HG03097 (cell line): ENCODE measurements around the gene ASB4.
"Not testable (repeated sequence)": the region's sequence is repeated elsewhere in the genome, so short reads cannot be mapped to it uniquely, and the experiment has no call there.

Source experiments
- ATAC-seq: cut with Tn5 transposase; IDR thresholded peaks from one replicate; pipeline ENCODE4 v1.9.1; 2021; ENCODE audit not compliant: unreplicated experiment, low FRiP score

ASB4 gene

DNA sequence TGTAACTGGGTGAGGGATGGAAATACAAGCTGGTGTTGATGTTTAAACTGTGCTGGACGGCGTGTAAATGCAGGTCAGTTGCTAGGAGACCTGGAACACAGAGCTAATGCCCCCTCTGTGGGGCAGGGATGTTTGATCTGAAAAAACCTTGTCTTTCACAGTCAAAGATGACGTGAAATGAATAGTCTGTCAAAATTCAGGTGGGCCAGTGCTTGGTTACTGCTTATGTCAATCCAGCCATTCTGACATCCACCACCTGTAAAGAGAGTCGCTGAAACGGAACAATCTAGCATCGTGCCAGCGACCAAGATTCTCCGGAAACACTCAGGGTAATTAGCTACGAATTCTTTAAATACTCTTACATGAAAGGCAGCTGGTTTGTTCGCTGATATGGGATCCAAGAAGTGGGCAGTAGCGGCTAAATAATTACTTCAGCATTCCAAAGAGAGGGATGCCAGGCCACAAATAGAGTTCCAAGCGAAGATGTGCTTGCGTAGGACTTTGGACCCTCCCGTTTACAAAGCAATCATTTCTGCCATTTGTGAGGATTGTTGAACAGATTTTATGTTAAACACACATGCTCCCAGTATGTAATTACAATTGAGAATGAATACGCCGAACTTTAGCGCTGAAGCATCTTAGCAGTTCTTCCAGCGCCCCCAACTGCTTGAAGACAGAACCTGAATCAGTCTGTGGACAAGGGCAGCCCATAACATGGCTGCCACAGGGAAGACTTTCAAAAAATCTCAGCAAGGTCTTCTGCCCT is 7.3 kb upstream of the ASB4 start:
- ATAC-seq: no peak

DNA sequence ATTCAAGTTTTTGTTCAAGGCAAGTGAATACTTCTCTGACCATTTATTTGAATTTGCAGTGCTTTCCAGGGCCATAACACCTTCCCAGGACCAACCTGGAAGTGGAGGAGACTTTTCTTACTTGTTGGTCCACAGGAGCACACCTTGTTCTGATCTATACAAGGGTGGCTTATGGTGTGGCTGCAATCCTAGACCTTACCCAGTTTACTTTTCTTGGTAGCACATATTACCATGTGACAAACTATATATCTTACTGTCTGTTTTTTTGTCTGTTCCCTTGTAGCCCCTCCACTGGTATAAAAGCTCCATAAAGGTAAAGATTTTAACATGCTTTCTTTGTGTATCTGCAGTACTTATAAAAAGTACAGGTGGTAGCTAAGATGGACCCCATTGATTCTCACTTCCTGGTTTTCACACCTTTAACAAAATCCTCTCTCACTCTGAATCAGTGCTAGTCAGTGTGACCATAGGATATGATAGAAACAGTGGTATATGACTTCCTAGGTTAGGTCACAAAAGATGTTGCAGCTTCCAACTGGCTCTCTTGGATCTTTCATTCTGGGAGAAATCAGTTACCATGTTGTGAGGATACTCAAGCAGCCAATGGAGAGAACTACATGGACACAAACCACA is 5.6 kb upstream of the ASB4 start:
- no peak for ATAC-seq

DNA sequence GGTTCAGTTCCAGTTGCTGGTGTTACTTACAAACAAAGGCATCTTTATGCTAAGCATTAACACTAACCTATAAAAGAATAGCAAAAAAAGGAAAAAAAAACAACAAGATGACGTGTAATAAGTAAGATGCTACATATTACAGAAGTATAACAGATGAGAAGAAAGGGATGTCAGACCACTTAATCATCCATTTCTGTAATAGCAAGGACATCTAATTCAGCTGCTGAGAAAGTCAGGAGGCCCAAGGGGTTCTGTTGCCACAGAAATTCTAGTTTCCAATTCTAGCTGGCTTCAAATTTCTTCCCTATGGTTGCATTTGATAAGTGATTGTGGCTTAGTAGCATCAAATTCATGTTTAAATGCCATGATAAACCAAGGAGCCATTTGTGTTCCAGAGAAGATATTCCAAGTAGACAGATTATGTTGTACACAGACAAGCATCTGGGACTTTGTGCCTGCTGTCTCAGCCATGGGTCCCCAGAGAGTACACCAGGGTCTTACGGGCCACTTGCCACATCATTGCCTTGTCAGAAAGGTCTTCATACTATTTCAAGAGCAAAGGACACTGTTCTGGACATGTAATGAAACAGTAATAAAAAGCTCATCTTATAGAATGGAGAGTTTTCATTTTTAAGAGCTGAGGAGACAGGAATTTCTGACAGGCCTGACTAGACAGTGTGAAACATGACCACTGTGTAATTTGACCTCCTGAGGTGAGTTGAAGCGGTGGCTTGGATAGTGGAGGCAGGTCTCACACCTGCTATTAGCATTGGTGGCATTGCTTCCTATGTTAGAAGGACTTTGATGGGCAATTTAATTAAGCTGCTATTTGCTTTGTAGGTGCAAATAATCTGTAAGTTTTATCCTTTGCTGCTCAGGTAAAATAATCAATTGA is 4.2 kb upstream of the ASB4 start:
- ATAC-seq: no peak

DNA sequence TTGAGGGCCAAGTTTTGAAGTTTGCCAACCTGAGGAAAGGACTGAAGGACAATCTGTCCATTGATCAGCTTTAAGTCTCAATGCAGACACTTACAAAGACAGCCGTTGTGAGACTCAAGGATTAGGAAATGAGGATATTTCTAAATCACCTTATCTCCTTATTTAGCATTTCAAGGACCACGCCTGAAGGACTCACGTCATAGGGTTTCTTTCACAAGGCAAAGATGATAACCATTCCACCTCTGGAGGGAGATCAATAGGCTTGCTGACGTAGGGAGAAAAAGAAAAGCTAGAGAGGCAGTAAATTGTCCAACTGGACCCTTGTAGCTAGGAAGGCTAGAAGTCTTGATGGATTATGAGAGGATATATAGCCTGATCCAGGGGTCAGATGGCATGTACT is 3.3 kb upstream of the ASB4 start:
- ATAC-seq: no peak

DNA sequence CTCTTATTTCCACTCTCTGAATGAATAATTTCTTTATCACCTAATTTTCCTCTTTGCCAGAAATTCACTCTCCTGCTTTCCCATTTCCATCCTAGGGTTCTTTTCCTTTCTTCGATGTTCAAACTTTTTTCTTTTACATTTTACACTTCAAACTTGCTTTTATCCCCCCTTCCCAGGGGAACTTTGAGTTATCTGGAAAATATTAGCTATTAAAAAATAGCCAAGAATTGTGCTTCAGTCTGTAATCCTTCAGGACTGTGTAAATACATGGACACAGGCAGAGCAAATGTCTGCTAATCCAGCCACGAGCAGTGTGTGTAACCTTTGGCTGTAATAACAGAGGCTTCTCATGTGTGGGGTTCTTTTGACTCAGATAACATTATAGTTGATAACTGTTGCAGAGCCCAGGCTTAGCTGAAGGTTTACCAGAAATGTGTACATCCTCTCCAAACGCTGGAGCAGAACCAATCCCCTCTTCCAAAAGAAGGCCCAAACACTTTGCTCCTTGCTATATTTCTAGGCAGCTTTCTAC is 4.6 kb downstream of the ASB4 start:
- ATAC-seq: no peak

DNA sequence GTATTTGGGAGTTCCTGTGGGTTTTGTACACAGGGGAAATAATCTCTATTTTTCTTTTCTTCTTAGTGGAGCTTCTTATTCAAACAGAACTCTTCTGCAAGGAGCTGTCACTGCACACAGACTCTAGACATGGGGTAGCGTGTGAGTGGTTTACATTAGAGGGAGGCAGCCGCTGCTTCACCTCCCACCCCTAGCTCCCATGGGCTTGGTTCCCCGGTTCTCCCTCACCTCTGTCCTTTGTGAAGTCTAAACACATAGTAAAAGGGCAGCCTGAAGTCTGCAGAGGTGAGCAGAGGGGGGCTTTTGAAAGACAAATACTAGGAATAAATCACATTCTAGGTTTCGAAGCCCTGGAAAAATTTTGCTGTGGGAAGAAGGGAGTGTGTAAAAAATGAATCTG is 5.5 kb downstream of the ASB4 start:
- no peak for ATAC-seq

DNA sequence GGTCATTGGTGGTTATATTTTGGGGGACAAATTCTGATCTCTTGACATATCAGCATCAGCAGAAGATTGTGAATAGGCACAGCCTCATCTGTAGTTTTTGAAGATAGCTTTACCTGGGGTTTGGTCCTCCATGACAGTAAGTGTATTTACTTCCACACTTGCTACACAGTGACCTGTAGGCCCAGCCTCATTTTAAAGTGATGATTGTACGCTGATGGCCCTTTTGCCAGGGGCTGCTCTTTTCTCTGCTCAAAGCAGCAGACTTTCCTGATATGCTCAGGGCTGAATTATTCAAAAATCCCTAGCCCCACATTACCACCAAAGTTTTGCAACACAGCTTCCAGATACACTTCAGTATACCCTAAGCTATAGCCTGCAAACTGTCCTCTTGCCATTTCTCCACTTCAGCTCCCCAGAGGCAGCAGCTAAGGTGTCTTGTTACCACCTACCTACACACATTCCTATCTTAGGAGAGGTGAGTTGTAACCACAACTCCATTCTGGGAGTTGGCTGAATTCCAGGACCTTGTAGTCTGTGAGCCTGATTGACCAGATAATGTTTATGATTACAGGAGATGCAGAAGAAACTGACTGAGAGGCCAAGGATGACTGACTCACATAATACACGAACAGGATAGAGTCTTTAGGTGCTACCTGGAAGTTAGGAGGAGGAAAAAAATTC is 6.0 kb downstream of the ASB4 start:
- ATAC-seq: no peak

DNA sequence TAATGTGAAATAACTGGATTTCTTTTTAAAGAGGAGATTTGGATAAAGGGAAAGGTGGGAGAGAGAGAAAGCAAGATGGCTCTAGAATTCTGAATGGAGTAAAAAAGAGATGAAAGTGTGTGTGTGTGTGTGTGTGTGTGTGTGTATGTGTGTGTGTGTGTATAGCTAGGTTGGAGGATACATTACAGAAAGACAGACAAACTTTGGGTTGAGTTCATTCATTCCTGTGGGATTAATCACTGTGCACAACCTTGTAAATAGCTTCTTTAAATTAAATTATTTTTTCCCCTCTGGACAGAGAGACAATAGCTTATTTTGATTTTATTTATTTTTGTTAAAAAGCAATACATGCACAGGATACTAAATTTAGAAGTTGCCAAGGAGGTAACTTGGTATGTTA is 7.5 kb downstream of the ASB4 start:
- no peak for ATAC-seq

DNA sequence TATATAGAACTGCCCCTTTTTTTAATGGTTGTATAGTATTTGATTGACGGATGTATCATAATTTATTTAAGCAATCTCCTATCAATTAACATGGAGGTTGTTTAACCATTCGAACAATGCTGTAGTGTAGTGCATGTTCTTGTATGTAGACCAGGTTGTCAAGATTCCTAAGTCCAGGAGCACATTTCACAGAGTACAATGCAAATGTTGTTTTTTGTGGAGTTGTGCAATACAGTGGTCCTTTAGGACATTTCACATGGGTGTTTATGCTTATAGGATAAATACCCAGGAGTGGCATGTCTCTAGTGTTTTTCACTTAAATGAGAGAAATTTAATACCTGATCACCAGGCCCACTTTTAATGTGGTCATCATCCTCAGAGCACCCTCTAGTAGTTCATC is 8.1 kb downstream of the ASB4 start:
- no peak for ATAC-seq

DNA sequence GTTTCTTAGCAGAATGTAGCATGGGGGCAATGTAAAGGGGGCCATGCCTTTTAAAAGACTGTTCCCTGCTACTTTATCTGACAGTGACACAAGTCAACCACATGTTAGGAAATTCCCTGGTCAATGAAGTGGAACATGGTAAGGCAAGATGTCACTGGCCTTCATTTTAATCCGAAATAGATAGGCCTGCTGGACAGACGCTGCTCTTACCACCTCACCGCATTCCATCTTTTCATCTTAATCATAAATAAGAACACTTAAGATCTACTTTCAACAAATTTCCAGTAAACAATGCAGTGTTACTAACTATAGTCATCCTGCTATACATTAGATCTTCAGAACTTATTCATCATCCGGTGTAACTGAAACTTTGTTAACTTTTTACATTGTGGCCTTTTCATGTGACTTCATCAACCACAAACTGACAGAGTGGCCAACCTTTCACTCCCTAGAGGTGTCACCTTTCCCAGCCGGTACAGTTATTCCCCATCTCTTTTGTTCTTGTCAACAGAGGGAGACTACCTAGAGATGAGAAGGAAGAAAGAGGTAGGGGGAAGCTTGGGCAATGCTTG is 15.6 kb downstream of the ASB4 start:
- ATAC-seq: peak; percentile 94

DNA sequence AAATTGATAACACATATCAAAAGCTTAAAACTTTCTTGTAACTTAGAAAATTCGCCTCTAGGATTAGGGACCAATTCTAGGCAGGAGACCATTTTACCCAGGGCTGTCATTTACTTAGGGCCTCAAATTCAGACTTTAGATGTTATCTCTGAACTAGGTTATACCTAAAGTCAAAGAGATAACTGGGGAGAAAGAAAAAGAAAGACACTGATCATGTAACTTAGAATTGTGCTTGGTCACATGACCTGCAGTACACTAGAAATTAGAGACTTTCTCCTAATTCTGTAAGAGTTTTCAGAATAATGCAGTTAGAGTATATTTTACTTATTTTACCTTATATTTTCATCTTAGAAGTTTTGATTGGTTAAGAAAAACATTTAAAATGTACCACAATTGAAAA is 16.7 kb downstream of the ASB4 start:
- no peak for ATAC-seq

DNA sequence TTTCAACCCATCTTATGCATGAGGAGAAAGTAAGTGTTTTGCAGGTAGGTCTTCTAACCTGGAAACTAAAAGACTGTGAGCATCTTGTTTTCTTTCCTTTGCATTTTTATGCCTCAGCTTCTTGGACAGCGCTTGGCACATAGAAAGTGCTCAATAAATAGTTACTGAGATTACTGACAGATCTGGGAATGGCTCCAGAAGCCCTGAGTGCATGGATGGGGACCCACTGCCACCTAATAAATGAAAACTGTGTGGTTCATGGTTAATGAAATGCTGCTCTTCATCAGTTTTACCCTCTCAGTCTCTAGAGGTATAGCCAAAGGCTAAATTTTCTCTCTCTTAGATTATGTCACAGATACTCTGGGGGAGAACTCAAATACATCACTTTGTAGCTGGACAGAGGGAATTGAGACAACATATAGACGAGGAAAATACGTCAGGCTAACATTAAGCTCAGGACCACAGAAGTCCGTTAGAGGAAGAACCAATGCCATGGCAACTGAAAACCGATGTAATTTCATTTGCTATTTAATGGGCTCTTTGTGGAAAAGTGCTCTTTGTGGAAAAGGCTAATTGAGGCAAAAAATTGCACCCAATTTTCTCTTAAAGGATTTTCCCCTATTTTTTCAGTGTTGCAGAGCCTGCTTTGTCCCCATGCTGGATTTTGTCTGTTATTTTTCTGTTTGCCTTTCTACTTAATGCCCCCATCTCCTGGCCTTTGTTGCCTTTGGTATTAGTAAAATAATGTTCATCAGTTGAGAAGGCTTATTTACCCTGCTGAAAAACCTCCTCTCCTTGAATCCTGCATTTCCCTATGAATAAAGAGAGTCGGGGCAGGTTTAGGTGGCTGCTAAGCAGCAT is 17.8 kb downstream of the ASB4 start:
- no peak for ATAC-seq

DNA sequence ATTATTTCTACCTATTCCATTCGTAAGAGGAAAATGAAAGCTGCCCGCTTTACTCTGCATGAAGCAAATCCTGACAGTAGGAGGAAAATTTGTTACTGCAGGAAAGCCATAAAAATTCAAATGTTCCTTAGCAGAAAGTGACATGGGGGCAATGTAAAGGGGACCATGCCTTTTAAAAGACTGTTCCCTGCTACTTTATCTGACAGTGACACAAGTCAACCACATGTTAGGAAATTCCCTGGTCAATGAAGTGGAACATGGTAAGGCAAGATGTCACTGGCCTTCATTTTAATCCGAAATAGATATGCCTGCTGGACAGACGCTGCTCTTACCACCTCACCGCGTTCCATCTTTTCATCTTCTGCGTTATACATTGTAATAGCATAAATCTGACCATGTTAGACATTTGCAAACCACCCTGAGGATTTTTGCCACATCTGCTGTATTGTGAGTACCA is 18.4 kb downstream of the ASB4 start:
- not testable (repeated sequence) for ATAC-seq

DNA sequence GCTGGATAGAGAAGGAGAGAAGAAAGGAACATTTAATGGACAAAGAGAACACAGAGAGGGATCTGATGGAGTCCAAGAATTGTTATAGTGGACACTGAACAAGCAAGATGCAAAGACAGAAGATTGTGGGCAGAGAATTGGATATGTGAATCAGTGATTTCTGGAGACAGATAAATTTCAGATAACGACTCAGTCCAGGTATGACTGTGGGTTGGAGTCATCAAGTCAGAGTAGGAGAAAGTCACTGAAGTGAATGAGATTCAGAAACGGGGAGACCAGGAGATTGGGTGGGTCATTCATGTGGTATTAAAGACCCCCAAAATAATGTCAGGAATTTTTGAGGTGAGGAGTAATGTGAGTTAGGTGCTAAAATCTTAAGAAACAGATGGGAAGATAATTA is 23.0 kb downstream of the ASB4 start:
- no peak for ATAC-seq

DNA sequence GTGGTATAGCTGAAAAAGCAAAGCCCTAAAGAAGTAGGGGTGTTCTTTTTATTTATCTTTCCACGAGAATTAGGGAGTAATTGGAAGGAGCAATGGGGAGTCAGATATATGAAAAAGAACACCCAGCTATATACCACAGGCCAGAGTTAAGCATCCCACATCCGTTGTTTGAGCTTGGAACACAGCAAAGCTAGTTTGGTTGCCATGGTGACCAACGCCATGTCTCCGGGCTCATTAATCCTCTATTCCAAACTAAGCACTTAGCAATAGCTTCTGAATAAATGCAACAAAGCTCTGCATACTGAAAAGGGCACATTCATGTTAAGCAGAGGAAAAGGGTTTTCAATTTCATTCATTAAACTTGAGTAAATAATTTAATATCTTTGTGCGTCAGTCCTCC is 23.5 kb downstream of the ASB4 start:
- ATAC-seq: peak; percentile 43

DNA sequence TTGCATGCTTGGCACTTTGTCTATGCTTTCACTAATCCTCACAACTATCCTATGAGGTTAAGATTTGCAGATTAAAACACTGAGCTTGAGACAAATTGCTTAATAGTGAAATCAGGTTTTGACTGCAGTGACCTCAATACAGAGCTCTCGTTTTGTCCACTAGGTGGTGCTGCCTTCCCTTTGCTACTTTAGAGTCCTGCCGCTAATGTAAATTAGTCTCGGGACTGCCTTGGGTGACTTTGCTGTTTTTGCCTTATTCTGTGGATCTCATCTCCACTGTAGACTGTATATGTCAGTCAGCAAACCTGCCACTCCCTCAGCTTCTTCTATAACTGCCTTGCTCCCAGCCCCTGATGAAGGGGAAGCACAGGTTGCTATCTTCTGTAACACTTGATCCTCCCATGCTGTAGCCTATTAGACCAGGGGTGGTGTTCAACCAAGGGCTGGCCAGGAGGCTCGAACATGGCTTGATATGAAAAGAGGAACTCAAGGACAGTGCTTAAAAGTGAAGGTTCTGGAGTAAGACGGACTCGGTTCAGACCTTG is 26.0 kb downstream of the ASB4 start:
- ATAC-seq: peak; percentile 88

DNA sequence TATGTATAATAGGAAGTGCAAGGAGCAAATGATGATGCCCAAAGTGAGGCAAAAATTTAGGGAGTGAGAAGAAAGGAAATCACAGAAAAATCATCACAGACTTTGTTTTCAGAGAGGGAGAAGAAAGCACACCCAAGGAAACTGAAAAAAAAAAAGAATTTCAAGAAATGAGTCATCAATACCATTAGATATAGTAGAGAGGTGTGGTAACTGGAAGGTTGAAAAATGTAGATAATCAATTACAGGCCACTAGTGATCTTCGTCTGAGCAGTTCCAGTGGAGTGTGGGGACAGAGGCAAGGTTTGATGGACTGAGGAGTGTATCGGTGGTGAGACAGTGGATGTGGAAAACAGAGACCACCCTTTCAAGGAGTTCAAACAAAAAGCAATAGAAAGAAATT is 31.7 kb downstream of the ASB4 start:
- peak; percentile 73 for ATAC-seq

DNA sequence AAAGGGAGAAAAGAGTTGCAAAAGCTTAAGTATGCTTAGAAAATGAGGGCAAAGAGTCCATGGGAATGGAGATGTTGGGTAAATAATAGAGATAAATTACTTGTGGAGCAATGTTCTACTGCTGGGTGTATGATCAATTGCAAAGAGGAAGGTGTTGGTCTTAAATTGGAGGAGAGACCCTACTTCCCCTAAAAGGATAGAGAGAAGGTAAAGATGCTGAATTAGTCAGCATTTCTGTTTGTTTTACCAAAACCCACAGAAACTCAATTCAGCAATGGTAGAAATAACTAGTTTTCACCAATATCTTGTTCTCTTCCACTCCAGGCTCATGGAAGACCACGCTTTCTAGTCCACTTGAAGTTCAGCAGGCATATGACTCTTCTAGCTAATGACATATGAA is 32.1 kb downstream of the ASB4 start:
- no peak for ATAC-seq

DNA sequence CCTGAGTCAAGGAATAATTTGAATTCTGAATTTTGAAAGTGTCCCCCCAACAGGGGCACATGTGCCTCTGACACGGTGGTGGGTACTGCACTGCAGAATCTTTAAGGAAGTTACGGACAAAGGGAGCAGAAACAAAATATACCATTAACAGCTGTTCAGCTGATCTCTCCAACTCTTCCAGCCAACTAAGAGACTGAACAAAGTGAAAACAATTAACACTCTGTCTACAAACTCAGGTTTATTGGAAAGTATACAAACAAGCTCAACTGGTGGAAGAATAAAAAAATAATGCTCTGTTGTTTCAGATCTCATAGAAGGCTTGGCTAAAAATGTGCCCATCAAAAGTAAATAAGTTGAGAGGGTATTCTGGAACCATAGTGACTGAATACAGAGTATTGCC is 34.4 kb downstream of the ASB4 start:
- no peak for ATAC-seq
